ENCODE results near the gene DDX49.
"Not testable (repeated sequence)": the region's sequence is repeated elsewhere in the genome, so short reads cannot be mapped to it uniquely, and the experiment has no call there.

DDX49 gene

DNA sequence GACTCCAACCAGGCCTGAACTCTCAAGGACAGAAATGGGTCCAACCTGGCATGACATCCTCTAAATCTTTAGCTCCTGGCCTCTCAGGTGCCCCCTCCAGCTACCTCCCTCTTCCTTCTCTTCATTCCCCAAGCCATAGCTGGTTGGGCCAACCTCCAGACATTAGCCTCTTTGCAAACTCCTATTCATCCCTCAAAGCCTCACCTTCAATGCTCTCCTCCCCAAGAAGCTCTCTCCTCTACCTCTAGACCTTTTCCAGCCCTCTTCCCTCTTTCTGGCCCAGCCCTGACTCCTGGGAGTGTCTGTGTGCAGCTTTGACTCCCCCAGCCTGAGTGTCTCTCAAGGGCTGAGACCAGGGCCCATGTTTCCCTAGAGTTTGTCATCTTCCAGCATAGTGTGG, 26.8 kb downstream of the DDX49 start:
- no peak overlapping the region for H3K4me3 ChIP-seq (replicated peaks; ENCODE audit: low read depth, low read length)
- no peak for DNase-seq (ENCODE audit: extremely low read depth, low read depth)
- no peak for TF ChIP-seq CTCF (IDR thresholded peaks at IDR 0.05; ENCODE audit: low read depth, low read length, missing control alignments)

- TF ChIP-seq CTCF (IDR thresholded peaks at IDR 0.05; ENCODE audit: low read depth, low read length, missing control alignments) = no peak
- DNase-seq (ENCODE audit: extremely low read depth, low read depth) = no peak
- H3K4me3 ChIP-seq (replicated peaks; ENCODE audit: low read depth, low read length) = no peak overlapping the region
Observed at GRCh38 chr19:18946918-18947317, 27.4 kb downstream of the DDX49 start.

DNA sequence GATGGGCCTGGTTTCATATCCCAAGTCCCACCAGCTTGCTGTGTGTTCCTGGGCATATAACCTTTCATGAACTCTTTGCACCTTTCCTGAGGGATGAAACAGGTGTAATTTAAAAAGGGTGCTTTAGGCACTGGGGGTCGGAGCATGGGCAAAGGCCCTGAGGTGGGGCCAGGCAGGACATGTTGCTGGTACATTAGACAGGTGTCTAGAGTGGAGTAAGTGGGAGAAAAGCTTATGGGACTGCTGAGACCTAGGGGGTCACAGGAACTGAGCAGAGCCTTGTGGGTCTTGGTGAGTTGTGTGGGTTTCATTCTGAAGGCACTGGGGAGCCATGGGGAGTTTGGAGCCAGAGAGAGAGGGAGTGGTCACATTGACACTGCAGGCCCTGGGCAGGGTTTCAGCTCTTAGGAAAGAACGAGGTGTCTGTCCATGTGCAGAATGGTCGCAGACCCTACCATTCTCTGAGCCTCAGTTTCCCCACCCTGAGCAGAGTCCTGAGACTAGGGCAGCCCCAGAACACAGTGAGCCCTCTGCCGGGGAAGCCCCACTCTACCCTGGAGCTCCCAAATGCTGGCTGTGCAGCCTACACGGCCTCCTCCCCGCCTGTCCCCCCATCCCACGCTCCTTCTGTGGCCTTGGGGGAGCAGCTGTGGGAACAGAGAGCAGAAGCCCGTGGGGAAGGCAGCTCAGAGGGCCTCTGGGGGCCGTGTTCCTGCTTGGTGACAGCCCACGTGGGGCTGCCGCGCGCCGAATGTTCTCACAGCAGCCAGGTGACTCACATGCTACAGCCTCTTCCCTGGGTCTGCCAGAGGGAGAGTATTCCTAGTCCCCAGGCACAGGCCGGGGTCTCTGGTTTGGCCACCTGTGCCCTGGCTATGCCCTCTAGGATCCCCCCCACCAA, 28.8 kb downstream of the DDX49 start:
- no peak for DNase-seq (ENCODE audit: extremely low read depth, low read depth)
- no peak overlapping the region for H3K4me3 ChIP-seq (replicated peaks; ENCODE audit: low read depth, low read length)
- no peak for TF ChIP-seq CTCF (IDR thresholded peaks at IDR 0.05; ENCODE audit: low read depth, low read length, missing control alignments)

DNA sequence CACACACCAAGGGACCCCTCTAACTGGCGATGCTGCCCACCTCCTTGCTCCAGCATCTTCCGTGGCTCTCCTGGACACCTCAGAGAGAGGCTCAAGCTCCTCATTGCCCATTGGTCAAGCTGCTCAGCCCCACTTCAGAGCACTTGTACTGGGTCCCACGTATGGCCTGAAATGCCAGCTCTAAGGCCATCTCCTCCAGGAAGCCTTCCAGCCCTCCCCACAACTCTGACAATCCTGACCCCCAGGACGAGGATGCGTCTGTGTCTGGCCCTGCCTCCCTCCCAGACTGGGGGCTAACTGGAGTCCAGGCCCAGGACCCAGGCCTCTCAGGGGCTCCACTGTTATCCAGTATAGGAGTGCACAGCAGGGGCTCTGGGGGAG, 29.5 kb downstream of the DDX49 start:
- no peak for TF ChIP-seq CTCF (IDR thresholded peaks at IDR 0.05; ENCODE audit: low read depth, low read length, missing control alignments)
- DNase-seq (ENCODE audit: extremely low read depth, low read depth) = no peak
- no peak overlapping the region for H3K4me3 ChIP-seq (replicated peaks; ENCODE audit: low read depth, low read length)

- no peak for DNase-seq (ENCODE audit: extremely low read depth, low read depth)
- no peak for TF ChIP-seq CTCF (IDR thresholded peaks at IDR 0.05; ENCODE audit: low read depth, low read length, missing control alignments)
- no peak overlapping the region for H3K4me3 ChIP-seq (replicated peaks; ENCODE audit: low read depth, low read length)
Observed at GRCh38 chr19:18949858-18950257, 30.3 kb downstream of the DDX49 start.

DNA sequence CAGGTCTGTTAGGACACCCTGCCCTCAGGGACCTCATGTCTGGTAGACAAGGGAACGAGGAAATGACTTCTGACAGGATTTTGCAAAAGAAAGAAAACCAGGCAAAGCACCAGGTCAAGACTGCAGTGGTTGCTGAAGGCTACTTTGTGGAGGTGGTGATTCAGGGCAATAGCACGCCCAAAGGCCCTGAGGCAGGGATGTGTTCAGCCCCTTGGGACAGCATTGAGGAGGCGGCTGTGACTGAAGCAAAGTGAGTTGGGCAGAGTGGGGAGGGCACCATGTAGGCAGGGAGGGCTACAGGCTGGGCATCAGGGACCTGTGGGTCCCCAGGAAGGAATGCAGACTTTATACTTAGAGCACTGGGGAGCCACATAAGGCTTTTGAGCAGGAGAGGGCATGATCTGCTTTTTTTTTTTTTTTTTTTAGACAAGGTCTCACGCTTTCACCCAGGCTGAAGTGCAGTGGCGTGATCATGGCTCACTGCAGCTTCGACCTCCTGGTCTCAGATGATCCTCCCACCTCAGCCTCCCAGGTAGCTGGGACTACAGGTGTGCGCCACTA, 32.3 kb downstream of the DDX49 start:
- H3K4me3 ChIP-seq (replicated peaks; ENCODE audit: low read depth, low read length) = no peak overlapping the region
- peak; percentile 21 for DNase-seq (ENCODE audit: extremely low read depth, low read depth)
- no peak for TF ChIP-seq CTCF (IDR thresholded peaks at IDR 0.05; ENCODE audit: low read depth, low read length, missing control alignments)

GRCh38 chr19:18952364-18953003, 33.0 kb downstream of the DDX49 start:
- DNase-seq (ENCODE audit: extremely low read depth, low read depth); H3K4me3 ChIP-seq (replicated peaks; ENCODE audit: low read depth, low read length): not testable (repeated sequence)

All from HFF-Myc (cell line).